ENCODE data around the gene EGFLAM. TPM values are rescaled to one million over a fixed set of nuclear protein-coding genes. Genes with fewer than 3 reads are reported as not detected.

Gene EGFLAM
- total and polyA plus RNA-seq, 2 experiments from 2014 or later: 0.24 to 1.9 TPM

GRCh38 chr5:38339446-38339845, 81.1 kb downstream of the EGFLAM start:
- TF ChIP-seq ZNF114 (CRISPR knock-in tag; IDR thresholded peaks at IDR 0.05): no peak
- TF ChIP-seq STAT1 (IDR thresholded peaks at IDR 0.05; ENCODE audit: unreplicated experiment): no peak
- no peak for TF ChIP-seq JUNB (IDR thresholded peaks at IDR 0.05; ENCODE audit: unreplicated experiment)
- TF ChIP-seq NANOG (IDR thresholded peaks at IDR 0.05; ENCODE audit: borderline replicate concordance): no peak
- TF ChIP-seq ZNF331 (CRISPR knock-in tag; IDR thresholded peaks at IDR 0.05; ENCODE audit: low read depth): no peak
- TF ChIP-seq ZNF462 (CRISPR knock-in tag; IDR thresholded peaks at IDR 0.05): no peak
- TF ChIP-seq EZH2 (IDR thresholded peaks at IDR 0.05; ENCODE audit: low read depth, unreplicated experiment): no peak
- TF ChIP-seq REST (IDR thresholded peaks at IDR 0.05; ENCODE audit: unreplicated experiment): no peak
- no peak for TF ChIP-seq ETS1 (IDR thresholded peaks at IDR 0.05)
- TF ChIP-seq EZH2phosphoT487 (IDR thresholded peaks at IDR 0.05; ENCODE audit: unreplicated experiment): no peak
- no peak for TF ChIP-seq CTCF (conservative IDR thresholded peaks at IDR 0.05; ENCODE audit: low read depth in 2 of 2)
- no peak for TF ChIP-seq POLR2AphosphoS5 (IDR thresholded peaks at IDR 0.05; ENCODE audit: low read depth)
- no peak for TF ChIP-seq CREB1 (CRISPR knock-in tag; IDR thresholded peaks at IDR 0.05; ENCODE audit: low read depth)
- H3K27me3 Mint-ChIP-seq (ENCODE audit: insufficient read depth, low read depth, poor library complexity): no peaks in the 10 kb centered on the region
- no peaks in the 10 kb centered on the region for H3K27me3 ChIP-seq (ENCODE audit: insufficient read depth)
- H3K4me3 ChIP-seq: no peak overlapping the region
- no peaks in the 10 kb centered on the region for H3K4me1 ChIP-seq (ENCODE audit: insufficient read depth)
- H3K27ac Mint-ChIP-seq: no peak overlapping the region
- H3K36me3 ChIP-seq (ENCODE audit: insufficient read depth): no peaks in the 10 kb centered on the region
- H2AFZ ChIP-seq: no peak overlapping the region
- H3F3A ChIP-seq (replicated peaks; ENCODE audit: low read depth): no peaks in the 10 kb centered on the region
- H3K9me2 ChIP-seq (ENCODE audit: insufficient read depth): peaks cover 4% of the 10 kb centered on the region
- H3K79me2 ChIP-seq (replicated peaks; ENCODE audit: insufficient read depth): no peaks in the 10 kb centered on the region
- H3K4me2 ChIP-seq: no peak overlapping the region
- no peaks in the 10 kb centered on the region for H4K20me1 ChIP-seq (replicated peaks; ENCODE audit: insufficient read depth)
- peaks cover 5% of the 10 kb centered on the region; the same call in 2 of the 3 replicates for H3K4me1 Mint-ChIP-seq
- DNase-seq (ENCODE audit: low spot score): no peak
- no peaks in the 10 kb centered on the region for H3K9me3 Mint-ChIP-seq
- no peak overlapping the region for H3K27ac ChIP-seq (ENCODE audit: low read depth)
- no peaks in the 10 kb centered on the region for H3K36me3 Mint-ChIP-seq (ENCODE audit: low read depth)
- H3K4me3 Mint-ChIP-seq: no peak overlapping the region
- no peak for ATAC-seq

All from GM23338 (cell line).